Measurements from ENCODE around the gene SESTD1.

Gene SESTD1

GRCh38 chr2:179268277-179268925 lies 3.8 kb upstream of the SESTD1 start:
- no peak for TF ChIP-seq EZH2phosphoT487 (IDR thresholded peaks at IDR 0.05; ENCODE audit: borderline replicate concordance)
- TF ChIP-seq, protein P1, sequence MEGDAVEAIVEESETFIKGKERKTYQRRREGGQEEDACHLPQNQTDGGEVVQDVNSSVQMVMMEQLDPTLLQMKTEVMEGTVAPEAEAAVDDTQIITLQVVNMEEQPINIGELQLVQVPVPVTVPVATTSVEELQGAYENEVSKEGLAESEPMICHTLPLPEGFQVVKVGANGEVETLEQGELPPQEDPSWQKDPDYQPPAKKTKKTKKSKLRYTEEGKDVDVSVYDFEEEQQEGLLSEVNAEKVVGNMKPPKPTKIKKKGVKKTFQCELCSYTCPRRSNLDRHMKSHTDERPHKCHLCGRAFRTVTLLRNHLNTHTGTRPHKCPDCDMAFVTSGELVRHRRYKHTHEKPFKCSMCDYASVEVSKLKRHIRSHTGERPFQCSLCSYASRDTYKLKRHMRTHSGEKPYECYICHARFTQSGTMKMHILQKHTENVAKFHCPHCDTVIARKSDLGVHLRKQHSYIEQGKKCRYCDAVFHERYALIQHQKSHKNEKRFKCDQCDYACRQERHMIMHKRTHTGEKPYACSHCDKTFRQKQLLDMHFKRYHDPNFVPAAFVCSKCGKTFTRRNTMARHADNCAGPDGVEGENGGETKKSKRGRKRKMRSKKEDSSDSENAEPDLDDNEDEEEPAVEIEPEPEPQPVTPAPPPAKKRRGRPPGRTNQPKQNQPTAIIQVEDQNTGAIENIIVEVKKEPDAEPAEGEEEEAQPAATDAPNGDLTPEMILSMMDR (conservative IDR thresholded peaks at IDR 0.05; ENCODE audit: low read length): no peak
- Histone ChIP-seq H3K4me1 (ENCODE audit: insufficient read depth, low read length, poor library complexity, severe bottlenecking) (peaks cover 21% of the 10 kb centered on the region), H4K20me1 (ENCODE audit: insufficient read depth, low read length, poor library complexity, severe bottlenecking) (peaks cover 6% of the 10 kb centered on the region), H3K4me3 (ENCODE audit: low read length, poor library complexity, severe bottlenecking) (no peak overlapping the region), H3F3A (ENCODE audit: low read depth) (0 out of 2 replicates have a peak, but pooled peaks cover 5% of the 10 kb centered on the region), H3K9me2 (replicated peaks; ENCODE audit: low read depth, low read length) (no peaks in the 10 kb centered on the region), H3K27me3 (ENCODE audit: insufficient read depth, low read length, poor library complexity, severe bottlenecking) (no peaks in the 10 kb centered on the region), H3K9me3 (ENCODE audit: insufficient read depth, low read depth, low read length) (no peaks in the 10 kb centered on the region), H3K36me3 (ENCODE audit: insufficient read depth, low read length) (no peaks in the 10 kb centered on the region), H3K9ac (ENCODE audit: low read depth, low read length, poor library complexity, severe bottlenecking) (no peak overlapping the region), H3K79me2 (ENCODE audit: insufficient read depth, low read length) (peaks cover 7% of the 10 kb centered on the region), H3K4me2 (ENCODE audit: low read depth, low read length, poor library complexity, severe bottlenecking) (no peak overlapping the region), H2AFZ (ENCODE audit: low read length) (no peak overlapping the region)

DNA sequence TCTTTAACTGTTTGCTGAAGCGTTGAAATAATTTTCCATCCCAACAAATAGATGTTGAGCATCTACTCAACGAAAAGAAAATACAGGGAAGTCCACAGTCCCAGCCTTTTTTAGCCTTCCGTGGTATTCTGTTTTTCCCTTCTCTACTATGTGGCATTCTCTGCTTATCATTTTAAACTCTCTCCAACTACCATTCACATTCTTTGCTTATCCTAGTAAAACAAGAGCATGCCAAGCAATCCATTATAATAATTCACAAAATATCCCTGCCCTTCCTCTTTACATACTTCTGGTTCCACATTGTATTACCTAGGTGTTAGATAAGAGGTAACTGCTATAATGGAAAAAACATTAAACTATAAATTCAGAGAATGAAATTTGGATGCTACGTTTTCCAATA lies 1.6 kb upstream of the SESTD1 start:
- peaks cover 30% of the 10 kb centered on the region for H3K4me1 ChIP-seq (ENCODE audit: insufficient read depth, low read length, poor library complexity, severe bottlenecking)
- H3K4me3 ChIP-seq (ENCODE audit: low read length, poor library complexity, severe bottlenecking): no peak overlapping the region
- peaks cover 4% of the 10 kb centered on the region; the same call in 1 of the 2 replicates for H3K9me3 ChIP-seq (ENCODE audit: insufficient read depth, low read depth, low read length)
- H3K27me3 ChIP-seq (ENCODE audit: insufficient read depth, low read length, poor library complexity, severe bottlenecking): no peaks in the 10 kb centered on the region
- H3K9me2 ChIP-seq (replicated peaks; ENCODE audit: low read depth, low read length): no peaks in the 10 kb centered on the region
- H3K36me3 ChIP-seq (ENCODE audit: insufficient read depth, low read length): no peaks in the 10 kb centered on the region; the same call in 1 of the 2 replicates
- TF ChIP-seq, protein P1 (conservative IDR thresholded peaks at IDR 0.05; ENCODE audit: low read length): no peak
- TF ChIP-seq EZH2phosphoT487 (IDR thresholded peaks at IDR 0.05; ENCODE audit: borderline replicate concordance): no peak
- peaks cover 26% of the 10 kb centered on the region for H4K20me1 ChIP-seq (ENCODE audit: insufficient read depth, low read length, poor library complexity, severe bottlenecking)
- 0 out of 2 replicates have a peak, but pooled peaks cover 5% of the 10 kb centered on the region for H3F3A ChIP-seq (ENCODE audit: low read depth)
- peaks cover 29% of the 10 kb centered on the region for H3K79me2 ChIP-seq (ENCODE audit: insufficient read depth, low read length)
- H2AFZ ChIP-seq (ENCODE audit: low read length): no peak overlapping the region
- H3K9ac ChIP-seq (ENCODE audit: low read depth, low read length, poor library complexity, severe bottlenecking): no peak overlapping the region
- no peak overlapping the region for H3K4me2 ChIP-seq (ENCODE audit: low read depth, low read length, poor library complexity, severe bottlenecking)

DNA sequence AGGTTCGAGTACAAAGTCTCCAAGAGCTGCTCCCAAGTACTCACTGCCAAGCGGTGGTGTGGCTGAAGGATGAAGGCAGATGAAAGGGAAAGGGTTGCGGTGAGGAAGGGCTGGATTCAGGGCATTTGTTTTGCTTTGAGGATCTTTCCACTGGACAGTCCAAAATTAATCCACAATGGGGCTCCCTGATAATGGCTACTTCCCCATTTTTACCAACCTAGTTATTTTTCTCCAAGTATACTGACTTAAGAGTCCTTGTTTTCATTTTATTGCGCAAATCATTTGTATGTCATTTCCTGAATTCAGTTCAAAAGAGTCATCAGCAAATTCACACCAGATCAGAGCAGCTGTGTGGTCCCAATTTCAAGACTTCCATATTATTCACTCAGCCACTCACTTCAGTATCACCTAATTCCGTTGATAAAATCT lies 464 bp upstream of the SESTD1 start:
- 0 out of 2 replicates have a peak, but pooled peaks cover 5% of the 10 kb centered on the region for H3F3A ChIP-seq (ENCODE audit: low read depth)
- peak overlapping the region; percentile 57 for H3K9ac ChIP-seq (ENCODE audit: low read depth, low read length, poor library complexity, severe bottlenecking)
- H3K27me3 ChIP-seq (ENCODE audit: insufficient read depth, low read length, poor library complexity, severe bottlenecking): no peaks in the 10 kb centered on the region
- H3K4me2 ChIP-seq (ENCODE audit: low read depth, low read length, poor library complexity, severe bottlenecking): peak overlapping the region; percentile 70
- no peaks in the 10 kb centered on the region; the same call in 1 of the 2 replicates for H3K36me3 ChIP-seq (ENCODE audit: insufficient read depth, low read length)
- H3K4me1 ChIP-seq (ENCODE audit: insufficient read depth, low read length, poor library complexity, severe bottlenecking): peaks cover 42% of the 10 kb centered on the region
- TF ChIP-seq, protein P1 (conservative IDR thresholded peaks at IDR 0.05; ENCODE audit: low read length): no peak
- no peak for TF ChIP-seq EZH2phosphoT487 (IDR thresholded peaks at IDR 0.05; ENCODE audit: borderline replicate concordance)
- H3K79me2 ChIP-seq (ENCODE audit: insufficient read depth, low read length): peaks cover 40% of the 10 kb centered on the region
- peaks cover 4% of the 10 kb centered on the region; the same call in 1 of the 2 replicates for H3K9me3 ChIP-seq (ENCODE audit: insufficient read depth, low read depth, low read length)
- H2AFZ ChIP-seq (ENCODE audit: low read length): peak overlapping the region; percentile 96
- H3K4me3 ChIP-seq (ENCODE audit: low read length, poor library complexity, severe bottlenecking): peak overlapping the region; percentile 94
- peaks cover 34% of the 10 kb centered on the region for H4K20me1 ChIP-seq (ENCODE audit: insufficient read depth, low read length, poor library complexity, severe bottlenecking)
- no peaks in the 10 kb centered on the region for H3K9me2 ChIP-seq (replicated peaks; ENCODE audit: low read depth, low read length)

Measured in Loucy (cell line).